ENCODE measurements around the gene PELI3.

DNA sequence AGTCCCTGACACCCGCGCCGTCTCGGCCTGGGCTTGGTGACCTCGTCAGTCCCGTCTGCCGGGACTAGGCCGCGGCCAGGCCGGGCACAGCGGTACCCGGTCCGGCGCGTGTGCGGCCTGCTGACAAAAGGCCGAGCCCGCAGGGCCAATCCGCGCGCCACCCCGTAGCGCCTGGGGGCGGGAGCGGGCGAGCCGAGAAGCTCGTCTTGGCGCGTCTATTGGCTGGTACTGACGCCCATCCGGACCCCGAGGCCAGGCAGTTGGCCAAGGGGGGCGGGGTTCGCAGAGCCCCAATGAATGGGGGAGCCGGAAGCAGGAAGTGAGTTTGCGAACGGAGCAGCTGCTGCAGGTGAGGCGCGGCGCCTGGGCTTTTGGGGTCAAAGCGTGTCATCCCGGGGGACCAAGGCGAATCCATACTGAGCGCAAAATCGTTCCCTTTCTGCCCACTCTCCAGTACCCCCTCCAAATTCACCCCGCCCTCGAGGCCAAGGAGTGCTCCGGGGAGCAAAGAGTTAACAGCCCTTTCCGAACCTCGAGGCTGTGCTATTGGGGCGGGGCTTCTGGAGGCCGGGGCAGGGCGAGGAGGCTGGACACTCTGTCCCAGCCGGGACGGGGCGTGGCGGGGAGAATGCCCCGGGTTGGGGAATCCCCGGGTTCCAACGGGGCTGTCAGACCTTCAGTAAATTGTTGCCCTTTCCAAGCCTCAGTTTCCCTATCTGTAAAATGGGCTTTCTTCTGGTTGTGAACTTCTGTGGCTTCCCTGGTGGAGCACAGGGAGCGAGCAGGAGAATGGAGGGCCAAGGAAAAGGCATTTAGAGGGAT, 13.6 kb downstream of the PELI3 start, which contains the start of gene DPP3:
- TF ChIP-seq, protein P1, sequence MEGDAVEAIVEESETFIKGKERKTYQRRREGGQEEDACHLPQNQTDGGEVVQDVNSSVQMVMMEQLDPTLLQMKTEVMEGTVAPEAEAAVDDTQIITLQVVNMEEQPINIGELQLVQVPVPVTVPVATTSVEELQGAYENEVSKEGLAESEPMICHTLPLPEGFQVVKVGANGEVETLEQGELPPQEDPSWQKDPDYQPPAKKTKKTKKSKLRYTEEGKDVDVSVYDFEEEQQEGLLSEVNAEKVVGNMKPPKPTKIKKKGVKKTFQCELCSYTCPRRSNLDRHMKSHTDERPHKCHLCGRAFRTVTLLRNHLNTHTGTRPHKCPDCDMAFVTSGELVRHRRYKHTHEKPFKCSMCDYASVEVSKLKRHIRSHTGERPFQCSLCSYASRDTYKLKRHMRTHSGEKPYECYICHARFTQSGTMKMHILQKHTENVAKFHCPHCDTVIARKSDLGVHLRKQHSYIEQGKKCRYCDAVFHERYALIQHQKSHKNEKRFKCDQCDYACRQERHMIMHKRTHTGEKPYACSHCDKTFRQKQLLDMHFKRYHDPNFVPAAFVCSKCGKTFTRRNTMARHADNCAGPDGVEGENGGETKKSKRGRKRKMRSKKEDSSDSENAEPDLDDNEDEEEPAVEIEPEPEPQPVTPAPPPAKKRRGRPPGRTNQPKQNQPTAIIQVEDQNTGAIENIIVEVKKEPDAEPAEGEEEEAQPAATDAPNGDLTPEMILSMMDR (IDR thresholded peaks at IDR 0.05): peak in 2 of 4 experiments; percentile 3 to 13
- TF ChIP-seq POLR2A (IDR thresholded peaks at IDR 0.05): peak; percentile 71 to 89

All from uterus (tissue), 2 donors.